GM21360 (cell line): ENCODE data around the gene HNRNPL.

Experiments used
- ATAC-seq: cut with Tn5 transposase; IDR thresholded peaks from one replicate; pipeline ENCODE4 v1.9.1; 2021; ENCODE audit warnings: mild to moderate bottlenecking, moderate library complexity; ENCODE audit not compliant: unreplicated experiment

Gene HNRNPL

DNA sequence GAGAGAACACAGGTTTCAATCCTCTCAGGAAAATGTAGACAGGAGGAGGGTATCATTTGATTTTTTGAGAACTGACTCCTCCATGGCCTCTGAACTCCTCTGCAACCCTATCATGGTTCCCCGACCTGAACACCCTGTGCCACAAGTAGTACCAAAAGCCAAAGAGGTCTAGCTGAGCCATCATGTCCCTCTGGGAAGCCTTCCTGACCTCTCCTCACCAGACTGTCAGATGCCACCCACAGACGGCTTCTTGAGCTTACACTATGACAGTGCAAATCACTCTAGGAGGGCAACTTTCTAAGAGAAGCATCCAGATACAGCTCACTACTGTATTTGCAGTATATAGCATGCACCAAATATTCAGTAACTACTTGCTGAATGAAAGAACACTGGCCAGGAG, 3.7 kb downstream of the HNRNPL start:
- no peak for ATAC-seq

DNA sequence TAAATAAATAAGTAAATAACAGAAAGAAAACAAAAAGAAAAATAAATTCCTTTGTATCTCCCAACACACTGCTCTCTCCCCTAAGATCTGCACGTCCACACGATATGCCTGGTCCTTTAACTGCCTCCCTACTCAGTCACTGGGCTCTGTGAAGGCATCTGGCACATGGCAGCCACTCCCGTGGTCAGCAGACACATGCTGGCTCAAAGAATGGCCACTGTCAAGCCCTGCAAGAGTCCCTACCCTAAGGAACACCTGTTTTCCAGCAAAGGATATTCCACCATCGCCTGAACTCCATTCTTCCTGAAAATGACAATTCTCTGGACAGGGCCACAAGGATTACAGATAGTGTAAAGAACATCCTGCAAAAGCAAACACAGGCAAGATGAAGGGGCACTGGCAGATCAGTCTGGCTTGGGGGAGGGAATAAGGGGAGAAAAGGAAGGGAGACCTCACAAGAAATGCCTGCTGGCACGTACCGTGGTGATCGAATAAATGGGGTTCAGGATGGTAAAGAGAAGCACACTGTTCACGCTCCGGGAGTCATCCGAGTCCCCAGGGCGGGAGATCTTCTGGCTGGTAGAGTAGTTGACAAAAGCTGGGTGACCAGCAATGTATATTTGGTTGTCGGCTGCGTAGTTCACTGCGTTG, 4.3 kb downstream of the HNRNPL start:
- ATAC-seq = no peak

DNA sequence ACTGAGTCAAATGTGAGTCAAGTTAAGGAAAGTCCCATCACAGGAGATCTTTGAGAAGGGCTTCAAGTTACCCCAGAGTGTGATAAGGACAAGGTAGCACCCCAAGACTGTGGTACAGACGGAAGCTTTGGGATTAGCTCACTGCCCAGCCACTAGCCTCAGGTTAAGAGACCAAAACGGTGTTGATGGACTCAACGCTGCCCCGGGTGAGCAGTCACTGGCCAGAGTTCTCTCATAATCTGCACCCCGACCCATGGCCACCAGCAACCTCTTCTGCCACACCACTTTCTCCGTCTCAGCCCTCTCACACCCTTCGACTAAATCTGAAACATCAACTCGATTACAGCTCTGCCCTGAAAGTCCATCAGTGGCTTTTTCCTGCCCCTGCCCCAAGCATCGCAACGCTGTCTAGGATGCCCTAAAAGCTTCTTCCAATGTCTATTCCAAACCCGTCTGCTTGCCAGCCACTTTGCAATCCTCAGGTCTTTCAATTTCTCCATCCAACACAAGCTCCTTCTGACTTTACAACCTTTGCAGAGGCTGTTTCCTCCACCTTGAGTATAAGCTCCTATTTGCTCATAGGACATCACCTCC, 5.6 kb downstream of the HNRNPL start:
- no peak for ATAC-seq

DNA sequence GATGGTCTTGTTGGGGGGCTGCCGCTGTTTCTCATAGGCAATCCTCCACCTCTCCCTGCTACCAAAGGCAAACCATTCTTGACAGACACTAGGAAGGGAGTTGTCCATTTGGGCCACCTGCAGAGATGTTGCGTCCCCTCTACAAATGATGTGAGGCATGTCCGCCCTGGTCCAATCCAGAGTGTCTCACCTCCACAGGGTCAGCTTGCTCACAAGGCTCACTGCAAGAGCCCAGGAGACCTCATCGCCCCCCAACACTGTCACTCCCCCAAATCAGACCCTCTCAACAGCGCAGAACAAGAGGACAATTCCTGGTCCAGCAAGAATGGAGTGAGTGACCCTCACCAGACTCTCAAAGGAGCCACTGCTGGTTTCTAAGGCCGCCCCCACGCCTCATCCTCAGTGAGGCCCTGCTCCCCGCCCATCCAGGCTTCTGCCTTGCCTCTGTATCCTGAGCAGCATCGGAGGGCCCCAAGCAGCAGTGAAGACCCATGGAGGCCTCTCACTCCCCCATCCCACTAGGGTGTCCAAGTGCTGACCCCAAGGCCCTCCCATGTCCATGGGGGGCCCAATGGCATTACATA, 6.5 kb downstream of the HNRNPL start:
- ATAC-seq = no peak

DNA sequence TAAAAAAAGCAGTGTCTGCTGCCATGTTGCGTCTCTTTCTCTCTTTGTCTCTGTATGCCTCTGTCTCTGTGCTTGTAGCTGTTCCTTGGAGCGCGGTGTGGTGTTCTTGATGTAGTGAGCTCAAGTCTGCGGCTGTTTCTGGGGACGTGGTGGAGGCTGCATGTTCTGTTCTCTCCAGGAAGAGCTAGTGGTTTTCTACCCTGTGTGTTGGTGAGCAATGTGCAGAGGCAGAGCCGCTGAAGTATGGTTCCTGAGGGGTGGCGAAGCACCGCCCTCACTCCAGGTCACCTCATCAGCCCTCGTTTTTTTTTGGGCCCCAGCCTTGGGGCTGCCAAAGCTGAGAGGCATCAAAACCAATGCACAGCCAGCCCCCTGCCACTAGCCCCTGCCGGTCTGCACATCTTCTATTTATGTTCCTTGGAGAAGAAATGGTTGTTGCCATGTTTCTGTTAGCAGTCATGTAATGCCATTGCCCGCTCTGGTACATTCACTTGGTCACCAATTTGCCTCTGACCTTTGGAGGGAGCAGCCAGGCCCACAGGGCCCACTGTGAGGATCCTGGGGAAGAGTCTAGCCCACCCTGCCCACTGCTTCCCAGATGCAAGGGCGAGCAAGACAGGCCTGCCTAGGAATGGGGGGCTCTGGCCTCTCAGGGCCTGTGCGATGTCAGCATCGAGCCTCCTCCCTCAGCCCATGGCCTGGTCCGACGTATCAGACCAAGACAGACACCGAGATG, 7.2 kb downstream of the HNRNPL start:
- no peak for ATAC-seq

DNA sequence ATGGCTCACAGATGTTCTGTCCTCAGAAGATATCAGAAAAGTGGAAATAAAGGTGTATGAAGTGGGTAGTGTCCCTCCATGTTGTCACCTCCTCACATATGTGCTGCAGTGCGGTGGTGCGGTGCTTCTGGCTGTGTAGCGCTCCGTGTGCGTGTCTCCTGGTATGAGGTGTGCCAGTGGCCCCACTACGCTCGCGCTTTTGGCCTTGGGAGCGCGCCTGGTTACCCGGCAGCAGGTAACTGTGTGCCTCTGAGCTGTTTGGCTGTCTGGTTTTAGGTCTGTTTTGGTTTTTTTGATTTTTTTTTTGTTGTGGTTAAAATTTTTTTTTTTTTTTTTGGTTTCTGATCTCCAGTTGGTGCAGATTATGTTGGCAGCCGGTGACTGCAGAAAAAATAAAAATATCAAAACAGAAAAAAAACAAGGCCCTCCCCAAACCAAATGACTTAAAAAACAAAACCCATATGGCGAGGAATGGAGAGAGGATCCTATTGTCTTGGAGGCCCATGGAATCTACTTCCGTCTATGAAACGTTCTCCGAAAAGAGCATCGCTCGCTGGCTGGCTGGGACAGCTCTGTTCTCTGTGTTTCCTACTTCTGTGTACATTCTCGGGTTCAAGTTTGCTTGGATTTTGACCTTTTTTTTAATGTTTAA, 7.9 kb downstream of the HNRNPL start:
- ATAC-seq = no peak

DNA sequence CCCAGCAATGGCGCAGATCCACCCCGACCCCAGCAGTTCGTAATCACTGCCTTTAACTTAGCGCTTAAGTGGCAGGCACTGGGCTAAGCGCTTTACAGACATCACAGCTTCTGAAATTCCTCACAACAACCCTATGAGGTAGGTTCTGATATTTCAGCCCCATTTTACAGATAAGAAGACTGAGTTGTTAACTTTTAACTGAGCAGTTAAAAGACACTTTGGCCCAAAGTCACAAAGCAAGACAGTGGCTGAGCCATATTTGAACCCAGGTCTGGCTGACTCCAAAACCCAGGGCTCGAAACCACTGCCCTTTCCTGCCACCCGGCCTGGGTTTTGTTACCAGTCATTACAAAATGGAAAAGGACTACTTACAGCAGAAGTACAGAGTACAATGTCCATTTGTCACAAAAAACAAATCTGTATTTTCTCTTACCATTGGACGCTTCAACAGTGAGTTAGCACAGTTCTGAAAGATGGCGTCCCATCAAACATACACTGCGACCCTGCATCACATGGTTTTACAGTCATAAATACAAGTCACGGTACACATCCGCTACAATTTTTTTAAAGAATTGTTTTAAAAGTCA, 8.5 kb downstream of the HNRNPL start:
- no peak for ATAC-seq

DNA sequence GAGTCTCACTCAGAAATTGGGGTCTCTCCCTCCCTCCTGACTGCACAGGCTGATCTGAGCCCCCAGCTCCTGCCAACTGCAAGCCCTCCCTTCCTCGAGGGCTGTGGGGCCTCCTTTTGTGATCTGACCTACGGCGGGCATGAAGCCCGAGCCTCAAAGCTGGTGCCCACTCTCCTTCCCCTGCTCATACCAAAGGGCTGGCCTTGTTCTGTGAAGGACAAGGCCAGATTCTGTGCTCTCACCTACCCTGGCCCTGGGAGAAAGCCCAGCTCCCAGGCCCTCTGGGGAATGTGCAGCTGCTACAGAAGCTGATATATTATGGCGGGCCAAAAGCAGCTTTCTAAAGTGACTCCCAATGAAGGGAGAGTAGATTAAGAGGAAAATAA, 9.2 kb downstream of the HNRNPL start:
- no peak for ATAC-seq

DNA sequence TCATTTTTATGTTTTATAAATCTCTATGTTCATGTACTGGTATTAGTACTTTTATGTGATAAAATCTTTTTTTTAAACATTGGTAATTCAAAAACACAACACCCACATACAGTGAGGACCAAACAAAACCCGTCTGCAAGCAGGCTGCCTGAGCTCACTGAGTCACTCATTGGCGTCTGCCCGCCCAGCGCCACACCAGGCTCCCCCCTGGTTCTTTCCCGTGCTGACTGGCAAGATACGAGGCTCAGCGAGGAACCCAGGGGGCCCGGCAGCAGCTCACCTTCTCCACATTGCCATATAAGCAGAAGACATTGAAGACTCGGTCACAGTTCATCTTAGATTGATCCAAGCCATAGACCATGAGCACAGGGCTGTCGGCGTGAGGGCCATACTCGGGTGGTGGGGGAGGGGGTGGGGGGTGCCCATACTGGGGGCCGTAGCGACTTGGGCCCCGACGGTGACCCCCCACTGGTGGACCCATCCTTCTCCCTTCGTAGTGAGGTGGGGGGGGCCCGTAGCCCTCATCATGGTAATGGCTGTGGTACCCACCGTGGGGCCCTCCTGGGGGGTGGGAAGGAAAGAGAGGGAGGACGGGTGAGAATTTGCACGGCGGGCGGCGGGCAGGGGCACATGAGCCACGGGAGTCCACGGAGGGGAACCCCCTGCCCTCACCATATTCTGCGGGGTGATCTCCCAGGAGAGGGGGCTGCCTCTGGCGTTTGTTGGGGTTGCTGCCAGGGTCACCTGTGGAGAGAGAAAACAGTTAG, 9.8 kb downstream of the HNRNPL start:
- no peak for ATAC-seq

DNA sequence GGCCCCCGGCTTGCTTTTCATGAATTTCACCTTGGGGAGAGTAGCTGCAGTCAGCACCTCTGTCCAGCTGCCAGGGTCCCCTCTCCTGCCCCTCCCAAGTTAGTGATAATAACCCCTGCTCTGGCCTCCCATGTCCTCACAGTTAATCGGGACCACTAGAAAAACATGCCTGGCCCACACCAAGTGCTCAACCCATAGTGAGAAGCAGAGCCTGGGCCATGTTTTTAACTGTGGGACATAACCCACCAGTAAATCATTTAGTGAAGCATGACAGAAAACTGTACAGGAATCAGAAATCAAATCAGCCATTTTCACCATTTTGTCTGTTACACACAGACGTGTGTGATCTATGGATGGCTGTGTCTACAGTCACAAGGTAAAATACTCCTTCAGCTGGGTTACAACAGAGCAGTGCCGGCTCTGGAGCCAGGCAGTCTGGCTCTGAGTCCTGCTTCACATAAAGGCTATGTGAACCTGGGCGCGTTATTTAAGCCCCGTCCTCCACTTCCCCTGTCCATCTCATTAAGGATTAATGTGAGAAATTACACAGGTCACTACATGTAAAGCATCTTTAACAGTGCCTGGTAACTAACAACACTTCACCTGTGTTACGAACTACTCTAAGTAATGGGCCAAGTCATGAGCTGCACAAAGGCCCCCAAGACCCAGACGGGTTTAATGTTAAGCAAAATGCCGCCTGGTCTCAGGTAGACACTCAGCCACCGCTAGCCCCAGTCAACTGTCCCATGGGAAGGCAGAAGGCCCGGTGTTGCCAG, 10.6 kb downstream of the HNRNPL start:
- no peak for ATAC-seq

DNA sequence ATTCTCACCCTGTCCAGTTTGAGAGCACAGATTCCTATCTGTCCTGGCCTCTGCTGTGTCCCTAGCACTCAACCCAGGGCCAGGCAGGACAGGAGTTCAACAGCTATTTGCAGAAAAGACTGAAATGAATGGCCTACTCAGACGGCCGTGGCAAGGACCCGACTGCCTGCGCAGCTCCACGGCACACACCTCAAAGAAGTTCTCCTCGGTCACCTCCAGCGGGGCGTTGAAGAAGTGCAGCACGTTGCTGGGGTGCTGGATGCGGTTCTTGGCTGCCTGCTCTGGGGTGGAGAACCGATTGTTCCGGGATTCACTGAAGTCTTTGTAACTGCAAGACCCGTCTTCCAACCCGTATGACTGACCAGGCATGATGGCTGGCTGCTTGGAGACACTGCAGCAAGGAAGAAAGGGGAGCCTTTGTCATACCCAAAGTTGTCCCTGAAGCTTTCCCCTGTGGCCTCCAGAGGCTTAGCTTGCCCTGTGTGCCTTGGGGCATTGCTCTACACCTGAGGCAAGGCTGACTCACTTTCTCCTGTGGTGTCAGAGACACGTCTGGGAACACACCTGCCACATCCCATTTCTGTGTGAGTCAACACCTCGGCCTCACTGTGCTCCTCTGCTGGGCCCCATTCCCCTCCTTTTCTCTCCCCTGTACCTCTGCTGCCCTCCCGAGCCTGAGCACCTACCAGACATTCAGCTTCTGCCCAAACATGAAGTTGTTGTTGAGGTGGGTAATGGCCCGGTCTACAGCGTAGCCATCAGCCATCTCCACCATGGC, 11.4 kb downstream of the HNRNPL start:
- ATAC-seq = no peak

DNA sequence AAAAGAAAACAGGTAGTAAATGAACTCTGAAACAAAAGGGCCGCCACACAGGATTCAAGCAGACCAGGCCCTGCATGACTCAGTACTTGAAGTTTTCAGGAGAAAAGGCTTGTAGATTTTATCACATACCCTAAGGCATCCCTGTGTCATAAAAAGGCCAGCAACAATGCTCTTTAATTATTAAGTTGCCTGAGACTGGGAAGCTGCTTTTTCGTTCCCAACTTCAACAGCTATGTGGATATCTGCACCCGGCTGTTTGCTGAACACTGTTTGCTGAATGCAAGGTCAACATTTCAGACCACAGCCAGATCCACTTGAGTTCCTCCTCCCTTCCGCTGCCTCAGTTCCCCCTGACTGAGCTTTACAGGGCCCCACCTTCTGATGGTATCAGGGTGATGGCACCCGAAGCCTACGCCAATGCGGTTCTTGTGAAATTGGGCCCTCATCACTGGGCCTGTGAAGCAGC, 12.1 kb downstream of the HNRNPL start:
- no peak for ATAC-seq

DNA sequence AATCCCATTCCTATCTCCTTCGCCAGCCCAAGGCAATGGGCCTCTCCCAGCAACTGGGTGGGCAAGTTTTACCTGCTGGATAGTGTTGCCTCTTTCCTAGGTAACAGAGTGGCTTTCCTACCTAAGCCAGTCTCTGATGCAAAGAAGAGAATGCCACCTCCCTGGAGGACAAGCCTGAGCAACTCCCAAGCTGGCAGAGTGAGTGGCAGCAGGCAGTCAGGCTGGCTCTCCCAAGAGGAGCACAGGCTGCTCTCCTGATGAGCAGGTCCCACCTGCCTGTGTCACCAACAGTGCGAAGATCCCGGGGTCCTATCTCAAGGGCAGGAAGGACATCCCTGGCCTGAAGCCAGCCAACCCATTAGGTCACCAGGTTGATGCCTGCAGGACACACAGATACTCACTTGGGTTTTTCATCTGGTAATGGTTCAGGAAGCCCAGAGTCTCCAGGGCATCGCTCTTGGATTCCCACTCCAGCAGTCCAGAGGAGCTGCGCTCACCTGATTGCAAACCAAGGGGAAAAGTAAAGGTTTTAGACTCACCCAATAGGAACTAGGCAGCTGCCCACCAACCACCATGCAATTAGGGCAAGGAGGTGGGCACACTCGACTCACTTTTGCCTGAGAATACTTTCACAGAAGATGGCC, 12.7 kb downstream of the HNRNPL start:
- no peak for ATAC-seq

DNA sequence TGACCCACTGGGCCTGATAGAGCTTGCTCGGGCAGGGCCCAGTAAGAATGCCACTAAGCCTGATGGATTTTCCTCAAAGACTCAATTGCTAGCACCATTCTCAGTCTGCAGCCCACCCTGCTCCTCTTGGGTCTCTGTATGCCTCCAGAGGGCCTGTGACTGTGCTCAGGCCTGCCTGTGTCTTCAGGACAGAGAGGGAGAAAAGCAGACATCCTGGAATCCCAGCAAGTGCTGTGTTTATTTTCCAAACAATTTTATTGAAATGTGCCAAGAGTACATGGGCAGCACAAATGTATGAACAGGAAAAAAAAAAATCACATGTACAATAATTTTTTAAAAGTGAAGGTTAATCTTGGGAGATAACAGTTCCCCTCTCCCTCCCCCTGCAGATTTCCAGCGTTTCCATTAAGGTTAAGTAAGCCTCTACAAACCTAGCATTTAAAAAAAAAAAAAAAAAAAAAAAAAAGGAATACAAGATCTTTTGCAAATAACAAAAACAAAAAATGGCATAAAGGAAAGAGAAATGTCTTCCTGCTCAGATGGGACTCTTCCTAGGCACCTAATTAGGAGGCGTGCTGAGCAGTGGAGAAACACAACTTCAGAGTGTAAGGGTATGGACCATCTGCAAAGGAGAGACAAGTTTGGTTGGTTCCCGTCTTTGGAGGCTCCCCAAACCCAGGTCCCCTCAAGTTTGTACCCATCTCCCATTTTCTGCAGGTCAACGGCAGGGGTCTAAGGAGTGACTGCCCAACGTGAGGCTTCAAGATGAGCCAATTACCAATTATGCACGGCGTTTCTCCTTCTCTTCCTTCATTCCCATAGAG, 13.4 kb downstream of the HNRNPL start:
- no peak for ATAC-seq

DNA sequence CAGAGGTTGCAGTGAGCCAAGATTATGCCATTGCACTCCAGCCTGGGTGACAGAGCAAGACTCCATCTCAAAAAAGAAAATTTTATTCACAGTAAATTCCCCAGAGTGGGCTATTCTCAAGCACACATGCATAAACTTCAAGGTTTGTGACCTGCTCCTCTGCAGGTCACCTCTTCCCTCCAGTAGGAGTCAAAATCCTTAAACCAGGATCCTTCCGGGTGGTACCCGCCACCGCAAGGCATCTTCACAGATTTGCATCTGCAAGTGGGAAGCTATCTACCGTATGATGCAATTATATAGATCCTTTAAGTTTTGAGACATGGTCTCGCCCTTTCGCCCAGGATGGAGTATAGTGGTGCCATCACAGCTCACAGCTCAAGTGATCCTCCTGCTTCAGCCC, 15.2 kb downstream of the HNRNPL start:
- no peak for ATAC-seq

DNA sequence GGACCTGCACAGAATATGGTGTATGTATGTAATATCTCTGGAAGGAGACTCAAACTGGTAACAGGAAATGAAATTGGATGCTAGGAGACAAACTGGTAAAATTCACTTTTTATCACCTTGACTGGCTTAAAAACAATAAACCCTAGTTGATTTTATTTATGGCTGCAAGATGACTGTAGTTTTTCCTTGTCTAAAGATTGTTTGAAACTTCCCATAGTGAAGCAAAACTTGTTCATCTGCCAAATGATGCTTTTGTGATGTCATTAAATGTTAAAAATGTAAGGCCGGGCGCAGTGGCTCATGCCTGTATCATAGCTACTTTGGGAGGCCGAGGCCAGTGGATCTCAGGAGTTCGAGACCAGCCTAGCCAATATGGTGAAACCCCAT, 15.7 kb downstream of the HNRNPL start:
- ATAC-seq = no peak

DNA sequence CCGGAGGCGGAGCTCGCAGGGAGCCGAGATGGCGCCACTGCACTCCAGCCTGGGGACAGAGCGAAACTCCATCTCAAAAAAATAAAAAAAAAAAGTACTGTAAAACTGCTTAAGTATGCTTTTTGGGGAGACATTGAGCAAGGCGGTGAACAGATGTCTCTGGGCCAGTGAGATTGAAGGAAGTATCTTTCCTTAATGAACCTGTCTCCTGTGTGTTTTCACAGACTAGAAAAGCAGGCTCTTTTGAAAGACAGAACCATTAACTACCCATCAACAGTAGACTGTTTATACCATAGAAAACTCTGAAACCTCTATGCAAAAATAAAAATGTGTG, 16.7 kb downstream of the HNRNPL start:
- ATAC-seq = no peak
